H9 (cell line): Measurements from ENCODE around the gene FHIT. TPM values are rescaled to one million over a fixed set of nuclear protein-coding genes. Genes with fewer than 3 reads are reported as not detected.

Source experiments
- DNase-seq: peaks from one replicate; pipeline ENCODE4 v3.0.0-alpha.2; 2017
- H2AFZ ChIP-seq: one replicate; pipeline ENCODE4 v1.6.1; 2013; ENCODE audit warnings: mild to moderate bottlenecking, low read length, control low read depth, moderate library complexity
- H2AK5ac ChIP-seq: 2 replicates; pipeline ENCODE4 v1.6.1; 2013; ENCODE audit warnings: low read length, control low read depth, mixed read lengths; ENCODE audit not compliant: insufficient read length
- H2BK120ac ChIP-seq: one replicate; pipeline ENCODE4 v1.6.1; 2013; ENCODE audit warnings: low read depth, mild to moderate bottlenecking, low read length, control low read depth, inconsistent platforms; ENCODE audit not compliant: poor library complexity, severe bottlenecking
- H2BK12ac ChIP-seq: 2 replicates; pipeline ENCODE4 v1.6.1; 2013; ENCODE audit warnings: low read length, control low read depth, mixed read lengths, low read depth; ENCODE audit not compliant: insufficient read length
- H2BK15ac ChIP-seq: 2 replicates; pipeline ENCODE4 v1.6.1; 2013; ENCODE audit warnings: low read depth, low read length, control low read depth
- H2BK20ac ChIP-seq: one replicate; pipeline ENCODE4 v1.6.1; 2013; ENCODE audit warnings: low read depth, mild to moderate bottlenecking, low read length, control low read depth, inconsistent platforms; ENCODE audit not compliant: poor library complexity, severe bottlenecking
- H2BK5ac ChIP-seq: 2 replicates; pipeline ENCODE4 v1.6.1; 2013; ENCODE audit warnings: low read length, control low read depth, mixed read lengths; ENCODE audit not compliant: insufficient read length
- H3K14ac ChIP-seq: 2 replicates; pipeline ENCODE4 v1.6.1; 2013; ENCODE audit warnings: low read length, control low read depth; ENCODE audit not compliant: insufficient read depth
- H3K18ac ChIP-seq: 2 replicates; pipeline ENCODE4 v1.6.1; 2013; ENCODE audit warnings: low read depth, mild to moderate bottlenecking, mixed read lengths, low read length, control low read depth; ENCODE audit not compliant: insufficient read length
- H3K23ac ChIP-seq: 2 replicates; pipeline ENCODE4 v1.6.1; 2013; ENCODE audit warnings: low read length, control low read depth, mixed read lengths, low read depth; ENCODE audit not compliant: insufficient read length
- H3K23me2 ChIP-seq: 2 replicates; pipeline ENCODE4 v1.6.1; 2013; ENCODE audit warnings: low read depth, mild to moderate bottlenecking, mixed read lengths, low read length, control low read depth; ENCODE audit not compliant: insufficient read length, poor library complexity, severe bottlenecking
- H3K27ac ChIP-seq: 2 replicates; pipeline ENCODE4 v1.5.1; 2013; ENCODE audit warnings: low read length, control low read depth, mixed read lengths, low read depth; ENCODE audit not compliant: insufficient read length
- H3K27me3 ChIP-seq: 2 replicates; pipeline ENCODE4 v1.6.1; 2013; ENCODE audit warnings: low read length, control low read depth, inconsistent platforms; ENCODE audit not compliant: insufficient read depth
- H3K4ac ChIP-seq: 2 replicates; pipeline ENCODE4 v1.6.1; 2013; ENCODE audit warnings: low read depth, mild to moderate bottlenecking, control low read depth, inconsistent platforms, low read length, moderate library complexity
- H3K4me1 ChIP-seq: 2 replicates; pipeline ENCODE4 v1.6.1; 2013; ENCODE audit warnings: low read length, control low read depth, inconsistent platforms; ENCODE audit not compliant: insufficient read depth
- H3K4me2 ChIP-seq: 2 replicates; pipeline ENCODE4 v1.6.1; 2013; ENCODE audit warnings: low read length, control low read depth, mixed read lengths; ENCODE audit not compliant: insufficient read length, insufficient read depth
- H3K56ac ChIP-seq: 2 replicates; pipeline ENCODE4 v1.6.1; 2013; ENCODE audit warnings: low read depth, mild to moderate bottlenecking, mixed read lengths, low read length, control low read depth; ENCODE audit not compliant: insufficient read length
- H3K79me1 ChIP-seq: 2 replicates; pipeline ENCODE4 v1.6.1; 2013; ENCODE audit warnings: low read depth, mild to moderate bottlenecking, moderate library complexity, low read length, control low read depth, inconsistent platforms; ENCODE audit not compliant: insufficient read depth, poor library complexity, severe bottlenecking
- H3K79me2 ChIP-seq: 2 replicates; pipeline ENCODE4 v1.6.1; 2013; ENCODE audit warnings: low read length, control low read depth, inconsistent platforms; ENCODE audit not compliant: insufficient read depth
- H3K9ac ChIP-seq: 2 replicates; pipeline ENCODE4 v1.6.1; 2013; ENCODE audit warnings: low read length, control low read depth, mixed read lengths; ENCODE audit not compliant: insufficient read length; ENCODE audit errors: extremely low read depth
- H3K9me3 ChIP-seq: one replicate; pipeline ENCODE4 v1.6.1; 2013; ENCODE audit warnings: low read depth, low read length, inconsistent platforms; ENCODE audit not compliant: control insufficient read depth
- H3T11ph ChIP-seq: one replicate; pipeline ENCODE4 v1.6.1; 2013; ENCODE audit warnings: mild to moderate bottlenecking, low read length, control low read depth, inconsistent platforms
- H4K20me1 ChIP-seq: one replicate; pipeline ENCODE4 v1.6.1; 2013; ENCODE audit not compliant: control insufficient read depth, insufficient read length, insufficient read depth
- H4K5ac ChIP-seq: 2 replicates; pipeline ENCODE4 v1.6.1; 2013; ENCODE audit warnings: low read depth, mild to moderate bottlenecking, mixed read lengths, low read length, control low read depth; ENCODE audit not compliant: insufficient read length
- H4K8ac ChIP-seq: replicated peaks from 2 replicates; pipeline ENCODE4 v1.6.1; 2013; ENCODE audit warnings: low read length, control low read depth, mixed read lengths, low read depth; ENCODE audit not compliant: insufficient read length
- H4K91ac ChIP-seq: 2 replicates; pipeline ENCODE4 v1.6.1; 2013; ENCODE audit warnings: low read depth, mild to moderate bottlenecking, moderate library complexity, mixed read lengths, low read length, control low read depth; ENCODE audit not compliant: insufficient read length
- H3K27ac Mint-ChIP-seq, 3 experiments: 2 replicates in 2 of 3; 3 replicates in 1 of 3; pipeline ENCODE4 v1.8.0; 2020 to 2021; ENCODE audit warnings: mixed read lengths in 3 of 3, mild to moderate bottlenecking in 1 of 3, moderate library complexity in 1 of 3
- H3K27me3 Mint-ChIP-seq: 2 replicates; pipeline ENCODE4 v1.8.0; 2021; ENCODE audit warnings: low read depth, mild to moderate bottlenecking, moderate library complexity, mixed read lengths
- H3K36me3 Mint-ChIP-seq, 3 experiments: 2 replicates in 2 of 3; 3 replicates in 1 of 3; pipeline ENCODE4 v1.8.0; 2020 to 2021; ENCODE audit warnings: low read depth in 3 of 3, mixed read lengths in 3 of 3; ENCODE audit not compliant: insufficient read depth in 1 of 3
- H3K4me1 Mint-ChIP-seq, 2 experiments: 2 replicates each; pipeline ENCODE4 v1.8.0; 2020; ENCODE audit warnings: mixed read lengths in 2 of 2
- H3K4me3 Mint-ChIP-seq, 2 experiments: 2 replicates in 1 of 2; 3 replicates in 1 of 2; pipeline ENCODE4 v1.8.0; 2020 to 2021; ENCODE audit warnings: mild to moderate bottlenecking in 2 of 2, mixed read lengths in 2 of 2, moderate library complexity in 1 of 2
- H3K9me3 Mint-ChIP-seq, 2 experiments: 2 replicates in 1 of 2; 3 replicates in 1 of 2; pipeline ENCODE4 v1.8.0; 2020; ENCODE audit warnings: mild to moderate bottlenecking in 2 of 2, mixed read lengths in 2 of 2, moderate library complexity in 1 of 2
- CTCF ChIP-seq: fragments of 200-600 bp; sonication (generic); conservative IDR thresholded peaks from 3 replicates; pipeline ENCODE4 v1.8.0; 2021; ENCODE audit warnings: antibody characterized with exemption, mild to moderate bottlenecking
- WGBS: extraction: QIAGEN DNeasy Blood & Tissue Kit; methylation state at CpG from one replicate; pipeline ENCODE4 v1.1.7; 2013; ENCODE audit warnings: missing lambda C conversion rate, low lambda C conversion rate, mixed read lengths; ENCODE audit not compliant: insufficient read length; ENCODE audit errors: extremely low coverage; 5-methylcytosine and 5-hydroxymethylcytosine counted together
- total RNA-seq: library from RNA; stranded (reverse); gene quantifications from 2 replicates; pipeline ENCODE4 v1.2.1, GENCODE V29; 2021

Gene FHIT
- total RNA-seq, 1 experiment from 2014 or later: 3.0 TPM

GRCh38 chr3:60743631-60744164 lies 507.6 kb downstream of the FHIT start:
- Histone ChIP-seq H3K27ac (no peak overlapping the region), H2BK20ac (no peak overlapping the region), H2BK120ac (no peak overlapping the region), H3T11ph (no peak overlapping the region), H2BK5ac (no peak overlapping the region), H3K14ac (no peak overlapping the region), H2AK5ac (no peak overlapping the region), H4K20me1 (no peaks in the 10 kb centered on the region), H3K4me2 (no peak overlapping the region), H4K91ac (no peak overlapping the region), H4K5ac (no peak overlapping the region), H3K79me1 (no peaks in the 10 kb centered on the region), H4K8ac (no peak overlapping the region), H3K79me2 (no peaks in the 10 kb centered on the region), H3K56ac (no peak overlapping the region), H2AFZ (no peak overlapping the region), H2BK15ac (no peak overlapping the region), H3K4ac (no peak overlapping the region), H3K23ac (no peak overlapping the region), H3K9me3 (no peaks in the 10 kb centered on the region), H3K23me2 (no peaks in the 10 kb centered on the region), H2BK12ac (no peak overlapping the region), H3K4me1 (peaks cover 2% of the 10 kb centered on the region; the same call in 1 of the 2 replicates), H3K9ac (no peak overlapping the region), H3K18ac (no peak overlapping the region), H3K27me3 (peaks cover 2% of the 10 kb centered on the region; the same call in 1 of the 2 replicates)
- H3K4me3 Mint-ChIP-seq: no peak overlapping the region
- H3K4me1 Mint-ChIP-seq: peaks cover 48 to 55% of the 10 kb centered on the region in 2 experiments
- H3K27me3 Mint-ChIP-seq: peaks cover 6% of the 10 kb centered on the region; the same call in 1 of the 2 replicates
- peaks cover 0 to 7% (median 0%) of the 10 kb centered on the region in 3 experiments; a peak in 6 of 7 replicates for H3K36me3 Mint-ChIP-seq
- peak; percentile 63 for TF ChIP-seq CTCF
- H3K9me3 Mint-ChIP-seq: peaks cover 2 to 5% of the 10 kb centered on the region in 2 experiments; a peak in 4 of 5 replicates
- no CpG with 5 or more reads among the region's 4 CpGs for WGBS
- peak overlapping the region in 1 of 3 experiments; percentile 18; a peak in 1 of 7 replicates for H3K27ac Mint-ChIP-seq
- DNase-seq: peak; percentile 51
